Cardiac ventricle fibroblast (primary cell): ENCODE results near the gene PSG2. TPM values are rescaled to one million over a fixed set of nuclear protein-coding genes. Genes with fewer than 3 reads are reported as not detected.

Experiments
- total RNA-seq: library from RNA; depleted of rRNA; stranded (reverse); fragments of >200 nt; gene quantifications from 2 replicates; pipeline ENCODE4 v1.2.3, GENCODE V29; 2015

PSG2 gene
- total RNA-seq, result not detected in 2 replicates

GRCh38 chr19:43082601-43083000, at the start of gene PSG2:
Gene PSG2, minus strand, starts transcription at chr19:43082701. Its CDS starts 132 bp downstream, at chr19:43082569.

GRCh38 chr19:43026369-43026768, 56.1 kb downstream of the PSG2 start, which contains the start of gene PSG11:
Gene PSG11, minus strand, starts transcription at chr19:43026469. Its CDS starts 97 bp downstream, at chr19:43026372.

Other genes starting within 250 kb of the PSG2 start
- gene PSG1, start 203.0 kb downstream of the PSG2 start, total RNA-seq, result not detected in 2 replicates
- not detected in 2 replicates for gene PSG6, start 164.8 kb downstream of the PSG2 start, total RNA-seq
- gene PSG7, start 145.5 kb downstream of the PSG2 start, total RNA-seq, result not detected in 2 replicates
- not detected in 2 replicates for gene PSG11, start 56.2 kb downstream of the PSG2 start, total RNA-seq
- not detected in 2 replicates for gene PSG5, start 103.8 kb upstream of the PSG2 start, total RNA-seq
- 0.20 and 2.1 TPM in 2 replicates for gene PSG4, start 122.9 kb upstream of the PSG2 start, total RNA-seq
- not detected in 2 replicates for gene PSG9, start 186.8 kb upstream of the PSG2 start, total RNA-seq